Testis (tissue), 3 donors: ENCODE data around the gene CCDC198. TPM values are rescaled to one million over a fixed set of nuclear protein-coding genes. Genes with fewer than 3 reads are reported as not detected.

ENCODE experiments used
- DNase-seq: peaks from one replicate; pipeline ENCODE4 v3.0.0-alpha.2; 2019
- H3K27ac ChIP-seq, 2 donors: fragments of 200-600 bp; sonication (generic); one replicate each; pipeline ENCODE4 v1.5.1; 2019
- H3K27me3 ChIP-seq: fragments of 200-600 bp; sonication (generic); one replicate; pipeline ENCODE4 v1.5.1; 2019
- H3K36me3 ChIP-seq: fragments of 200-600 bp; sonication (generic); one replicate; pipeline ENCODE4 v1.5.1; 2017; ENCODE audit warnings: low read depth; ENCODE audit errors: missing control alignments
- H3K4me1 ChIP-seq: fragments of 200-600 bp; sonication (generic); one replicate; pipeline ENCODE4 v1.5.1; 2019
- H3K4me3 ChIP-seq, 2 donors: fragments of 200-600 bp; sonication (generic); one replicate each; pipeline ENCODE4 v1.5.1; 2017 to 2019
- H3K9me3 ChIP-seq: fragments of 200-600 bp; sonication (generic); one replicate; pipeline ENCODE4 v1.5.1; 2017
- CTCF ChIP-seq, 3 experiments: fragments of 450-650 bp in 2 of 3; fragments of 200-600 bp in 1 of 3; sonication (generic) in 1 of 3; IDR thresholded peaks; one replicate each; pipeline ENCODE4 v1.5.1; 2016 to 2019; ENCODE audit warnings: antibody characterized with exemption in 3 of 3, mild to moderate bottlenecking in 2 of 3, moderate library complexity in 1 of 3
- POLR2A ChIP-seq: fragments of 450-650 bp; IDR thresholded peaks from one replicate; pipeline ENCODE4 v1.6.1; 2017; ENCODE audit warnings: antibody characterized with exemption, mild to moderate bottlenecking, moderate library complexity
- WGBS, 2 donors: methylation state at CpG; one replicate each; pipeline ENCODE4 v1.1.5; 2018; 5-methylcytosine and 5-hydroxymethylcytosine counted together
- intact Hi-C: fragments of 100-400 bp; cut with DNase I; formaldehyde crosslinking; loops from one replicate; pipeline ENCODE4 v1.15.1; 2023; ENCODE audit warnings: low total_unique reads
- polyA plus RNA-seq: library from polyadenylated mRNA; stranded (reverse); fragments of 350-450 nt; fragmentation: Illumina TruSeq; extraction: RNeasy Lipid Tissue Mini Kit (QIAGEN cat#74804); gene quantifications from one replicate; pipeline ENCODE4 v1.2.3, GENCODE V29; 2014; ENCODE audit warnings: low read depth, low replicate concordance; ENCODE audit not compliant: insufficient read depth
- total RNA-seq, 2 donors: library from RNA; depleted of rRNA; stranded (reverse); fragments of >200 nt; gene quantifications; one replicate each; pipeline ENCODE4 v1.2.3, GENCODE V29; 2016

The CCDC198 gene
- total and polyA plus RNA-seq, 3 donors from 2014 or later, result 3.8 TPM; not detected in 2

GRCh38 chr14:57479197-57479596, 14.5 kb downstream of the CCDC198 start:
- Histone ChIP-seq H3K36me3 (no peaks in the 10 kb centered on the region), H3K4me3 (no peak overlapping the region), H3K27me3 (no peaks in the 10 kb centered on the region), H3K4me1 (peaks cover 13% of the 10 kb centered on the region), H3K27ac (no peak overlapping the region), H3K9me3 (no peaks in the 10 kb centered on the region)
- TF ChIP-seq POLR2A (no peak), CTCF (IDR thresholded peaks at IDR 0.05) (no peak)
- DNase-seq, result no peak
- intact Hi-C loops, result no loop called here
- 42 to 92% methylated on average over 1 of the region's 1 CpG for WGBS, 2 donors

GRCh38 chr14:57478050-57478449, 15.6 kb downstream of the CCDC198 start:
- Histone ChIP-seq H3K4me3 (no peak overlapping the region), H3K36me3 (no peaks in the 10 kb centered on the region), H3K9me3 (no peaks in the 10 kb centered on the region), H3K27me3 (no peaks in the 10 kb centered on the region), H3K4me1 (peaks cover 13% of the 10 kb centered on the region), H3K27ac (no peak overlapping the region)
- peak; percentile 41 for DNase-seq
- intact Hi-C loops, result no loop called here
- TF ChIP-seq CTCF (IDR thresholded peaks at IDR 0.05), result no peak
- 31 to 33% methylated on average over 2 of the region's 2 CpGs for WGBS, 2 donors

GRCh38 chr14:57470909-57471308, 22.7 kb downstream of the CCDC198 start:
- intact Hi-C loops, result no loop called here

DNA sequence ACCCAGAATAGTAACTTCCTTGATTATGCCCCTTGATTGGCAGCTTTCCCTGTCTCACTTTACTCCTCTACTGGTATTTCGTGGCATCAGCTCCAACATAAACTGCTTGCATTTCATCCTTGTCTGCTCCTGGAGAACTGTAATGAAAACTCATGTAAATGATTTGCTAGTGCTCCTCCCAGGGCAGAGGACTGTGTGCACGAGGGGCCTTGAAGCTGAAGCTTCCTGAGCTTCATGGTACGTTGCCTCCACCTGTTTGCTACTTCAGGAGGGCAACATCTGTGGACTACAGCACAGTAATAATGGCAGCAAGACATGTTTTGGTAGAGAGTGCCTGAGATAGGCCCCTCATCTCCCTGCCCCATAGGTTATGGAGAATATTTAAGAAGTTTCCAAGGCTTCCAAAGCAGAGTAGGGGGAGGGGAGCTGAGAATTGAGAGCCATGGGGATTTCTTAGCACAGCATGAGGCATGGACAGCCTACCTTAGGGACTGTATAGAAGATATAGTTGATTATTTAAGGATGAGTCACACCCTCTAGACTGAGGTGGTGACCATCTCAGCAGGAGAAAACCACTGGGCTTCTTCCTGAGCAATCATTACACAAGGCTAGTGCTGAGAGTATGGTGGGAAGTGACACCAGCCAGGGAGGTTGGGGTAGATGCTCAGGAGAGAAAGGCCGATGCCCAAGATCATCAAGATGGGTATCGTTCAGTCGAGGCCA, 29.5 kb downstream of the CCDC198 start:
- H3K4me3 ChIP-seq, result no peak overlapping the region
- intact Hi-C loops, result no loop called here
- H3K9me3 ChIP-seq, result no peaks in the 10 kb centered on the region
- no peaks in the 10 kb centered on the region for H3K36me3 ChIP-seq
- no peak for TF ChIP-seq POLR2A
- no peak for TF ChIP-seq CTCF (IDR thresholded peaks at IDR 0.05)
- DNase-seq, result no peak
- H3K27ac ChIP-seq, result no peak overlapping the region
- no peaks in the 10 kb centered on the region for H3K4me1 ChIP-seq
- 85 to 93% methylated on average over 3 to 6 of the region's 6 CpGs for WGBS, 2 donors
- no peaks in the 10 kb centered on the region for H3K27me3 ChIP-seq

More at GRCh38 chr14:57470909-57471308, 22.7 kb downstream of the CCDC198 start:
- no peak for DNase-seq
- H3K4me1 ChIP-seq, result no peaks in the 10 kb centered on the region
- H3K27ac ChIP-seq, result no peak overlapping the region
- H3K4me3 ChIP-seq, result no peak overlapping the region
- no peaks in the 10 kb centered on the region for H3K36me3 ChIP-seq
- no peaks in the 10 kb centered on the region for H3K27me3 ChIP-seq
- no peaks in the 10 kb centered on the region for H3K9me3 ChIP-seq
- 93 to 96% methylated on average over 1 of the region's 1 CpG for WGBS, 2 donors
- no peak for TF ChIP-seq POLR2A
- TF ChIP-seq CTCF (IDR thresholded peaks at IDR 0.05), result no peak

DNA sequence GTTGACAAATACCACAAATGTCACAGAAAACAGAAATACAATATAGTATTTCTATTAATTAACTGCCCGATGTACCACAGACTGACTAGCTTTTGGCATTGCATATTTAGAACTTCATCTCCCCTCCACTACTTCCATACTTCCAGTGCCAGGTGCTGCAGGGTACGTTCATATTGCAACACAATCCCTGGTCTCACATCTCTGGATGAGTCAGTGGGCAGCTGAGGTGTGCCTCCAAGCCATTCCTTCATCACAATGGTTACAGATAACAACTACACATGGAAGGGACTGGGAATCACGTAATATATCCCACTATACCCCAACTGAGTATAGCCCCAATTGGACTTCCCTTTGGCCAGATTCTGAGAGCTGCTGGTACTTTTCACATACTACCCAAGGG, 31.1 kb downstream of the CCDC198 start:
- Histone ChIP-seq H3K27me3 (no peaks in the 10 kb centered on the region), H3K9me3 (no peaks in the 10 kb centered on the region), H3K36me3 (no peaks in the 10 kb centered on the region), H3K4me1 (no peaks in the 10 kb centered on the region), H3K4me3 (no peak overlapping the region), H3K27ac (no peak overlapping the region)
- intact Hi-C loops, result no loop called here
- DNase-seq, result no peak
- TF ChIP-seq POLR2A (no peak), CTCF (IDR thresholded peaks at IDR 0.05) (no peak)
- 87 to 95% methylated on average over 3 of the region's 3 CpGs for WGBS, 2 donors
